Measurements from ENCODE around the gene KCNQ1OT1. TPM values are rescaled to one million over a fixed set of nuclear protein-coding genes. Genes with fewer than 3 reads are reported as not detected.

The KCNQ1OT1 gene
- total and polyA plus RNA-seq, 2 experiments from 2014 or later: 3.1 to 7.9 TPM

DNA sequence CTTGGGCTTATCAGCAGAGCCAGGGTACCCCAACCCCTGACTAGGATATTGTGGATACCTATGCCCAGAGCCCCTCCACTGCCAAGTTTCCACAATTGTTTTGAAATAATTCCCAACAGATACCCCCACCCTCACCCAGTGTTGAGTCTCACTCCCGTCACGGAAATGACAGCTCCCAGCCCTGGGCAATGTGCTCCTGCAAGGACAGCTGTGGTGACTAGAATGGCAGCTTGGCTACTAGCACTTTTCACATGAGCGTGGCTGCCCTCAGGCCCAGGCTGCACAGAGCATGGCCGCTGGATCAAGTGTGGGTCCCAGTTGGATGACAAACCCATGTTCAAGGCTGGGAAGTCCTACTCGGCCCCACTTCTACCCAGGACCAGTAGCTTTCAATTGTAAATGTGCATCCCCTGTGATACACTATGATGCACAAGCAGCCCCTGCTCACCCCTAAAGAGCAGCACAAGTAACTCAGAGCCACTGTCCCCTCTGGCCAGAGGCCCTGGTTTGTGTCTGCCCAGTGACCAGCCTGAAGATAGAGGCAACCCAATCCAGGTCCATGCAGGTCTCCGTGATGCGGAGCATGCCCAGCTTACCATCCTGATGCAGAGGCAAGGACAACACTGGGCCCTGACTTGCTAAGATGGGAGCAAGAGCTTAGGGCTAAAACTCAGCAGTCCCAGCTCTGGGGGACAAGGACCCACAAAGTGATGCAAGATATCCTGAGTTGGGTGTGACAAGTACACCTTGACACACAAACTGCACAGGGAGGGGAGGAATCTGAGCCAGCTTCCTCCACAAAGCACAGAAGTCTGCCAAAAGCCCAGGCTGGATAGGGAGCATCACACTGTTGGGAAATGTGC is 13.2 kb downstream of the KCNQ1OT1 start:
- Histone ChIP-seq H3K9me3 (ENCODE audit: low read depth) (no peaks in the 10 kb centered on the region), H3K79me2 (peaks cover 100% of the 10 kb centered on the region), H3K4me2 (no peak overlapping the region), H3K9me2 (replicated peaks; ENCODE audit: insufficient read depth) (no peaks in the 10 kb centered on the region), H4K20me1 (ENCODE audit: insufficient read depth, poor library complexity, severe bottlenecking) (peaks cover 100% of the 10 kb centered on the region), H3K27me3 (no peaks in the 10 kb centered on the region), H3K4me3 (no peak overlapping the region), H2AFZ (no peak overlapping the region), H3K4me1 (ENCODE audit: insufficient read depth) (peaks cover 63% of the 10 kb centered on the region), H3K36me3 (replicated peaks; ENCODE audit: insufficient read depth, low read depth) (no peaks in the 10 kb centered on the region), H3K27ac (no peak overlapping the region)
- TF ChIP-seq EZH2phosphoT487 (IDR thresholded peaks at IDR 0.05; ENCODE audit: low read depth, severe bottlenecking, unreplicated experiment) (no peak), EZH2 (IDR thresholded peaks at IDR 0.05; ENCODE audit: borderline replicate concordance) (no peak), CTCF (IDR thresholded peaks at IDR 0.05; ENCODE audit: poor library complexity) (no peak)
- DNase-seq (ENCODE audit: low spot score): no peak
- WGBS (ENCODE audit: low lambda C conversion rate, missing lambda C conversion rate): 91% methylated on average over 7 of the region's 7 CpGs

GRCh38 chr11:2685566-2686359 is 14.0 kb downstream of the KCNQ1OT1 start:
- Histone ChIP-seq H4K20me1 (ENCODE audit: insufficient read depth, poor library complexity, severe bottlenecking) (peaks cover 99% of the 10 kb centered on the region), H2AFZ (no peak overlapping the region), H3K9me3 (ENCODE audit: low read depth) (no peaks in the 10 kb centered on the region), H3K36me3 (replicated peaks; ENCODE audit: insufficient read depth, low read depth) (no peaks in the 10 kb centered on the region), H3K27me3 (no peaks in the 10 kb centered on the region), H3K4me3 (no peak overlapping the region), H3K27ac (no peak overlapping the region), H3K4me1 (ENCODE audit: insufficient read depth) (peaks cover 54% of the 10 kb centered on the region), H3K79me2 (peaks cover 100% of the 10 kb centered on the region), H3K9me2 (replicated peaks; ENCODE audit: insufficient read depth) (no peaks in the 10 kb centered on the region), H3K4me2 (no peak overlapping the region)
- WGBS (ENCODE audit: low lambda C conversion rate, missing lambda C conversion rate): 95% methylated on average over 13 of the region's 13 CpGs
- DNase-seq (ENCODE audit: low spot score): no peak
- TF ChIP-seq CTCF (IDR thresholded peaks at IDR 0.05; ENCODE audit: poor library complexity): no peak
- TF ChIP-seq EZH2phosphoT487 (IDR thresholded peaks at IDR 0.05; ENCODE audit: low read depth, severe bottlenecking, unreplicated experiment): no peak
- TF ChIP-seq EZH2 (IDR thresholded peaks at IDR 0.05; ENCODE audit: borderline replicate concordance): no peak

GRCh38 chr11:2685051-2685450 is 14.7 kb downstream of the KCNQ1OT1 start:
- H3K4me2 ChIP-seq: no peak overlapping the region
- H3K4me1 ChIP-seq (ENCODE audit: insufficient read depth): peaks cover 47% of the 10 kb centered on the region
- peaks cover 99% of the 10 kb centered on the region for H4K20me1 ChIP-seq (ENCODE audit: insufficient read depth, poor library complexity, severe bottlenecking)
- no peak for TF ChIP-seq CTCF (IDR thresholded peaks at IDR 0.05; ENCODE audit: poor library complexity)
- H3K36me3 ChIP-seq (replicated peaks; ENCODE audit: insufficient read depth, low read depth): no peaks in the 10 kb centered on the region
- no peak overlapping the region for H3K4me3 ChIP-seq
- H3K27ac ChIP-seq: no peak overlapping the region
- DNase-seq (ENCODE audit: low spot score): no peak
- H3K79me2 ChIP-seq: peaks cover 100% of the 10 kb centered on the region
- WGBS (ENCODE audit: low lambda C conversion rate, missing lambda C conversion rate): 94% methylated on average over 6 of the region's 6 CpGs
- H3K9me3 ChIP-seq (ENCODE audit: low read depth): no peaks in the 10 kb centered on the region
- H2AFZ ChIP-seq: no peak overlapping the region
- no peaks in the 10 kb centered on the region for H3K27me3 ChIP-seq
- no peaks in the 10 kb centered on the region for H3K9me2 ChIP-seq (replicated peaks; ENCODE audit: insufficient read depth)

Data from hepatocyte (in vitro differentiated cells).